Gastroesophageal sphincter (tissue), 4 donors: ENCODE measurements around the gene ABHD2. TPM values are rescaled to one million over a fixed set of nuclear protein-coding genes. Genes with fewer than 3 reads are reported as not detected.

Source experiments
- ATAC-seq: fragments of 150-250 bp; one replicate; pipeline ENCODE4 v1.9.1; 2016; ENCODE audit warnings: mild to moderate bottlenecking, moderate library complexity
- H3K27ac ChIP-seq, 4 donors: fragments of 200-600 bp; sonication (generic) in 3 of 4; 1 replicate in 3 of 4; 2 replicates in 1 of 4; pipeline ENCODE4 v1.5.1; 2016 to 2019
- H3K27me3 ChIP-seq: fragments of 200-600 bp; sonication (generic); one replicate; pipeline ENCODE4 v1.5.1; 2019
- H3K36me3 ChIP-seq, 2 donors: fragments of 200-600 bp; sonication (generic); one replicate each; pipeline ENCODE4 v1.5.1; 2019; ENCODE audit warnings: control low read depth in 1 of 2
- H3K4me1 ChIP-seq, 3 donors: fragments of 200-600 bp; sonication (generic); 1 replicate in 2 of 3; 2 replicates in 1 of 3; pipeline ENCODE4 v1.5.1; 2016 to 2019; ENCODE audit warnings: control low read depth in 2 of 3
- H3K4me3 ChIP-seq, 2 donors: fragments of 200-600 bp; sonication (generic); one replicate each; pipeline ENCODE4 v1.5.1; 2019; ENCODE audit warnings: mild to moderate bottlenecking in 1 of 2, moderate library complexity in 1 of 2
- H3K9me3 ChIP-seq, 3 donors: fragments of 200-600 bp; sonication (generic); one replicate each; pipeline ENCODE4 v1.5.1; 2017 to 2019; ENCODE audit warnings: control low read depth in 2 of 3
- CTCF ChIP-seq, 4 experiments: fragments of 200-600 bp in 2 of 4; fragments of 450-650 bp in 2 of 4; sonication (generic) in 1 of 4; IDR thresholded peaks; one replicate each; pipeline ENCODE4 v1.5.1; 2017 to 2019; ENCODE audit warnings: antibody characterized with exemption in 4 of 4, mild to moderate bottlenecking in 2 of 4, moderate library complexity in 2 of 4
- EP300 ChIP-seq: sonication (generic); formaldehyde crosslinking; IDR thresholded peaks from one replicate; pipeline ENCODE4 v1.6.1; 2017; ENCODE audit warnings: antibody characterized with exemption, mild to moderate bottlenecking
- POLR2A ChIP-seq, 2 donors: fragments of 450-650 bp; IDR thresholded peaks; one replicate each; pipeline ENCODE4 v1.6.1; 2017; ENCODE audit warnings: antibody characterized with exemption in 2 of 2, mild to moderate bottlenecking in 2 of 2, moderate library complexity in 1 of 2
- POLR2AphosphoS5 ChIP-seq: sonication (generic); formaldehyde crosslinking; IDR thresholded peaks from one replicate; pipeline ENCODE4 v1.6.1; 2017; ENCODE audit warnings: antibody characterized with exemption
- WGBS, 2 donors: methylation state at CpG; one replicate each; pipeline ENCODE4 v1.1.5; 2018; ENCODE audit warnings: low coverage in 1 of 2; 5-methylcytosine and 5-hydroxymethylcytosine counted together
- total RNA-seq, 4 donors: library from RNA; depleted of rRNA; stranded (reverse); fragments of >200 nt; gene quantifications; one replicate each; pipeline ENCODE4 v1.1.0, GENCODE V29; 2016

The ABHD2 gene
- total RNA-seq, 4 donors from 2014 or later, result 54.6 to 108 (median 75.9) TPM

GRCh38 chr15:89163271-89164055, 75.2 kb downstream of the ABHD2 start:
- Histone ChIP-seq H3K4me3 (no peak overlapping the region), H3K27me3 (no peaks in the 10 kb centered on the region), H3K4me1 (peaks cover 11 to 57% (median 12%) of the 10 kb centered on the region in 3 donors), H3K9me3 (no peaks in the 10 kb centered on the region), H3K27ac (no peak overlapping the region), H3K36me3 (peaks cover 0 to 20% of the 10 kb centered on the region in 2 donors)
- TF ChIP-seq EP300, result no peak
- no peak for TF ChIP-seq POLR2AphosphoS5
- no peak for TF ChIP-seq POLR2A (IDR thresholded peaks at IDR 0.05)
- no peak for TF ChIP-seq CTCF (IDR thresholded peaks at IDR 0.05)
- 40 to 58% methylated on average over 3 to 4 of the region's 5 CpGs for WGBS, 2 donors
- ATAC-seq, result no peak

- Histone ChIP-seq H3K27ac (peak overlapping the region in 1 of 4 donors; percentile 37), H3K36me3 (peaks cover 0 to 9% of the 10 kb centered on the region in 2 donors), H3K4me1 (peaks cover 11 to 62% (median 12%) of the 10 kb centered on the region in 3 donors), H3K4me3 (no peak overlapping the region), H3K27me3 (no peaks in the 10 kb centered on the region), H3K9me3 (no peaks in the 10 kb centered on the region)
- TF ChIP-seq POLR2A (IDR thresholded peaks at IDR 0.05) (no peak), EP300 (no peak), CTCF (IDR thresholded peaks at IDR 0.05) (no peak), POLR2AphosphoS5 (no peak)
- ATAC-seq, result peak; percentile 49
- 28 to 32% methylated on average over 7 of the region's 7 CpGs for WGBS, 2 donors
These were observed 76.5 kb downstream of the ABHD2 start for GRCh38 chr15:89164712-89165211.

GRCh38 chr15:89165677-89166076, 77.4 kb downstream of the ABHD2 start:
- peak overlapping the region in 2 of 4 donors; percentile 23 to 37 for H3K27ac ChIP-seq
- no peaks in the 10 kb centered on the region for H3K27me3 ChIP-seq
- TF ChIP-seq POLR2AphosphoS5 (no peak), CTCF (IDR thresholded peaks at IDR 0.05) (no peak), POLR2A (IDR thresholded peaks at IDR 0.05) (no peak), EP300 (no peak)
- H3K4me3 ChIP-seq, result no peak overlapping the region
- peaks cover 11 to 64% (median 12%) of the 10 kb centered on the region in 3 donors for H3K4me1 ChIP-seq
- no peaks in the 10 kb centered on the region for H3K9me3 ChIP-seq
- ATAC-seq, result no peak
- WGBS, 2 donors, result 33 to 34% methylated on average over 2 of the region's 2 CpGs
- H3K36me3 ChIP-seq, result peaks cover 0 to 5% of the 10 kb centered on the region in 2 donors

GRCh38 chr15:89167267-89168176, 79.3 kb downstream of the ABHD2 start:
- Histone ChIP-seq H3K4me3 (no peak overlapping the region), H3K4me1 (peaks cover 11 to 65% (median 12%) of the 10 kb centered on the region in 3 donors), H3K9me3 (no peaks in the 10 kb centered on the region), H3K36me3 (peaks cover 0 to under 1% of the 10 kb centered on the region in 2 donors), H3K27me3 (no peaks in the 10 kb centered on the region), H3K27ac (peak overlapping the region; percentile 25 to 62 (median 53))
- peak; percentile 23 for ATAC-seq
- 32 to 51% methylated on average over 5 to 7 of the region's 7 CpGs for WGBS, 2 donors
- peak; percentile 68 for TF ChIP-seq POLR2AphosphoS5
- no peak for TF ChIP-seq POLR2A (IDR thresholded peaks at IDR 0.05)

- ATAC-seq, result no peak
- H3K36me3 ChIP-seq, result peaks cover 0 to 8% of the 10 kb centered on the region in 2 donors
- no peak overlapping the region for H3K4me3 ChIP-seq
- H3K27me3 ChIP-seq, result no peaks in the 10 kb centered on the region
- H3K27ac ChIP-seq, result peak overlapping the region in 3 of 4 donors; percentile 46 to 62 (median 60)
- H3K4me1 ChIP-seq, result peaks cover 11 to 66% (median 12%) of the 10 kb centered on the region in 3 donors
- no peaks in the 10 kb centered on the region for H3K9me3 ChIP-seq
- no peak for TF ChIP-seq POLR2A (IDR thresholded peaks at IDR 0.05)
- TF ChIP-seq EP300, result no peak
- TF ChIP-seq CTCF (IDR thresholded peaks at IDR 0.05), result no peak
- TF ChIP-seq POLR2AphosphoS5, result no peak
These were observed 80.1 kb downstream of the ABHD2 start for GRCh38 chr15:89168316-89168833.
